Measurements from ENCODE around the gene SYNE3.

DNA sequence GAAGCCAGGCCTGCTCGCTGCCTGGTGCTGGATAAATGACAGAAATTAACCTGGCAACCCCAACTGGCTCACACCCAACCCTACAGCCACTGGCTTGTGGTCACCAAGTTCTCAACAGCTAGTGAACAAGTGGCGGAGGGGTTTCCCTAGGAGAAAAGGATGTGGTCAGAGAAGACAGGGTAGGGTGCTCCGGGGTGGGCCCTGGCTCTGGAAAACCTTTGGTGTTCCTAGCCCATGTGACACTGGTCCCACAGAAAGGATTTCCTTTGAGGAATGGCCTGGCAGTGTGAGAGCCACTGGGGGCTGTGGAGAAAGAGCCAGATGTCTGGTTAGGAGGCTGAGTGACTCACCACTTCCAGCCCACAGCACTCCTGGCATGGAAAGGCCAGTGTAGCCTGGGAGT is 8.7 kb downstream of the SYNE3 start:
- TF ChIP-seq, protein P1, sequence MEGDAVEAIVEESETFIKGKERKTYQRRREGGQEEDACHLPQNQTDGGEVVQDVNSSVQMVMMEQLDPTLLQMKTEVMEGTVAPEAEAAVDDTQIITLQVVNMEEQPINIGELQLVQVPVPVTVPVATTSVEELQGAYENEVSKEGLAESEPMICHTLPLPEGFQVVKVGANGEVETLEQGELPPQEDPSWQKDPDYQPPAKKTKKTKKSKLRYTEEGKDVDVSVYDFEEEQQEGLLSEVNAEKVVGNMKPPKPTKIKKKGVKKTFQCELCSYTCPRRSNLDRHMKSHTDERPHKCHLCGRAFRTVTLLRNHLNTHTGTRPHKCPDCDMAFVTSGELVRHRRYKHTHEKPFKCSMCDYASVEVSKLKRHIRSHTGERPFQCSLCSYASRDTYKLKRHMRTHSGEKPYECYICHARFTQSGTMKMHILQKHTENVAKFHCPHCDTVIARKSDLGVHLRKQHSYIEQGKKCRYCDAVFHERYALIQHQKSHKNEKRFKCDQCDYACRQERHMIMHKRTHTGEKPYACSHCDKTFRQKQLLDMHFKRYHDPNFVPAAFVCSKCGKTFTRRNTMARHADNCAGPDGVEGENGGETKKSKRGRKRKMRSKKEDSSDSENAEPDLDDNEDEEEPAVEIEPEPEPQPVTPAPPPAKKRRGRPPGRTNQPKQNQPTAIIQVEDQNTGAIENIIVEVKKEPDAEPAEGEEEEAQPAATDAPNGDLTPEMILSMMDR (IDR thresholded peaks at IDR 0.05): no peak
- TF ChIP-seq EP300 (IDR thresholded peaks at IDR 0.05) (no peak), POLR2AphosphoS5 (IDR thresholded peaks at IDR 0.05) (no peak), POLR2A (IDR thresholded peaks at IDR 0.05; ENCODE audit: low read depth) (no peak)
